Measurements from ENCODE around the gene N4BP2L1. TPM values are rescaled to one million over a fixed set of nuclear protein-coding genes. Genes with fewer than 3 reads are reported as not detected.

The N4BP2L1 gene
- total and polyA plus RNA-seq, 2 of the 8 experiments (the other 6 are each of a cell fraction or from before 2014, with no cell fraction given): 1.3 to 3.1 TPM

DNA sequence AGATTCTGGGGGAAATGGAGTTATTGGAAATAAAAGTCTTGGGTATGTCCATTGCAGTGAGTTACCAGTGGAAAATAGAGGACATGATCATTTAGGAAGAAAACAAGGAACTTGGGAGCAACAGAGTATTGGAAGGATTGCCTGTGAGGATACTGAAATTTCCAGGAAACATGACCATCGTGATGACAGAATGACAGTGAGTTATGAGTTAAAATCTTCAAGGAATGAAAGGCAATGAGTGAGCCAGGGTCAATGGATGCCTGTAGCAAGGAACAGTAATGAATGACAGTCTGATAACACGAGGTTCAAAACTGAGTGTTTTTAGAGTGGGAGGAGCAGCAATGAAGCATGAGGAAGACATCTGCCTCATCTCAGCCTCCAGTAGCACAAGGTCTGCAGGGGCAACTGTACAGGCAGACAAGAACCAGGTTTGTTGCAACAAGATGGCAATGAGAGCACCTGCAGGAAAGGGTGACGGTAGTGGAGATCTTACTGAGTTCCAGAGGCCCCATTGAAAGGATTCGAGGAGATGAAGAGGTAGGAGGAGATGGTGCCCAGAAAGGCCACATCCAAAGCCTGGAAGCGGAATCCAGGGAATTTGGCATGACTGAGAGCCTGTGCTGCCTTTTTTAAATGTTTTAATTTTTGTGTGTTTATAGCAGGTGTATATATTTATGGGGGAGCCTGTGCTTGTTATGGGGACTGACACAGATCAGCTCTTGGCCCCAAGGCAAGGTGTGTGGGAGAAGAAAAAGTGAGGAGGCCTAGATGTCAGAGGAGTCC lies 43.9 kb downstream of the N4BP2L1 start:
- H4K8ac ChIP-seq (ENCODE audit: extremely low read depth, insufficient read depth, low read length): no peak overlapping the region
- no peak overlapping the region for H3K23ac ChIP-seq (ENCODE audit: insufficient read length)
- no peaks in the 10 kb centered on the region for H3K79me1 ChIP-seq (ENCODE audit: low read depth, low read length)
- FAIRE-seq (no peak), DNase-seq (ENCODE audit: low read depth in 1 of 2, low spot score in 2 of 2) (no peak)
- no peak overlapping the region for H3K4me3 ChIP-seq (ENCODE audit: extremely low read depth in 1 of 4, insufficient read depth in 2 of 4, low read depth in 3 of 4, low read length in 4 of 4)
- no peak overlapping the region for H3K56ac ChIP-seq (replicated peaks; ENCODE audit: insufficient read length, low read depth, low read length)
- no peak overlapping the region for H3K9ac ChIP-seq (replicated peaks in 1 of 4; ENCODE audit: extremely low read depth in 1 of 4, low read depth in 3 of 4, low read length in 3 of 4)
- H4K20me1 ChIP-seq (replicated peaks in 1 of 2; ENCODE audit: control insufficient read depth in 1 of 2, insufficient read depth in 2 of 2, low read length in 2 of 2): peaks cover 0 to 2% of the 10 kb centered on the region in 2 experiments
- no peak overlapping the region for H2BK120ac ChIP-seq (replicated peaks; ENCODE audit: low read depth, low read length)
- no peaks in the 10 kb centered on the region for H3K4me1 ChIP-seq (replicated peaks in 1 of 4; ENCODE audit: control insufficient read depth in 3 of 4, insufficient read depth in 4 of 4, low read length in 3 of 4)
- 85% methylated on average over 5 of the region's 5 CpGs; no CpG with 5 or more reads in 1 of the 2 experiments for WGBS, 2 experiments (ENCODE audit: extremely low coverage in 1 of 2, insufficient coverage in 1 of 2, insufficient read length in 1 of 2, insufficient replicate concordance in 2 of 2, low coverage in 1 of 2, low lambda C conversion rate in 2 of 2, missing lambda C conversion rate in 1 of 2)
- no peaks in the 10 kb centered on the region for H3K23me2 ChIP-seq (ENCODE audit: low read depth, low read length)
- H2BK20ac ChIP-seq (ENCODE audit: low read length): no peak overlapping the region
- H2BK5ac ChIP-seq (ENCODE audit: low read depth, low read length): no peak overlapping the region
- no peaks in the 10 kb centered on the region for H3K9me3 ChIP-seq (ENCODE audit: insufficient read depth in 2 of 2, low read depth in 1 of 2, low read length in 1 of 2)
- H2BK15ac ChIP-seq (ENCODE audit: low read length): no peak overlapping the region
- H3K27me3 ChIP-seq (replicated peaks in 1 of 4; ENCODE audit: control insufficient read depth in 3 of 4, extremely low read depth in 1 of 4, insufficient read depth in 3 of 4, low read length in 3 of 4): no peaks in the 10 kb centered on the region
- no peak overlapping the region for H2BK12ac ChIP-seq (ENCODE audit: low read depth, low read length)
- H3K4ac ChIP-seq (replicated peaks; ENCODE audit: insufficient read length, low read depth, low read length): no peak overlapping the region
- H3K18ac ChIP-seq (ENCODE audit: extremely low read depth, low read length): no peak overlapping the region
- H2AK5ac ChIP-seq (ENCODE audit: low read depth, low read length): no peak overlapping the region
- H3K79me2 ChIP-seq (ENCODE audit: control insufficient read depth in 1 of 2, insufficient read depth in 2 of 2, low read length in 2 of 2): no peaks in the 10 kb centered on the region
- no peak overlapping the region for H4K91ac ChIP-seq (replicated peaks; ENCODE audit: insufficient read length, low read length)
- no peak overlapping the region for H3K14ac ChIP-seq (ENCODE audit: insufficient read length)
- no peak overlapping the region for H3K27ac ChIP-seq (ENCODE audit: low read depth, low read length)
- peaks cover 6 to 16% (median 15%) of the 10 kb centered on the region in 4 experiments; a peak in 6 of 8 replicates for H3K36me3 ChIP-seq (ENCODE audit: control insufficient read depth in 2 of 4, insufficient read depth in 4 of 4, low read length in 3 of 4)
- H2AFZ ChIP-seq (ENCODE audit: low read length): no peak overlapping the region
- H4K5ac ChIP-seq (ENCODE audit: insufficient read length, low read depth, low read length): no peak overlapping the region
- ChIA-PET CTCF (ENCODE audit: partially characterized antibody) (interaction anchor here (3.5 kb wide), 1 partner anchor 31 kb away, joined by 12 read pairs; no protein-coding TSS in a partner anchor), POLR2A (ENCODE audit: partially characterized antibody) (interaction anchor here (1.2 to 1.6 kb wide), 2 partner anchors 26 to 69 kb away, joined by 3 read pairs; partner anchors contain the start of genes BRCA2 and ZAR1L)
- no peak overlapping the region for H3K4me2 ChIP-seq (ENCODE audit: insufficient read depth in 1 of 2, low read depth in 2 of 2, low read length in 2 of 2)
- TF ChIP-seq NANOG (IDR thresholded peaks at IDR 0.05; ENCODE audit: insufficient read depth, low read depth, low read length, poor library complexity, severe bottlenecking) (no peak), NRF1 (IDR thresholded peaks at IDR 0.05; ENCODE audit: low read depth, low read length) (no peak), HDAC2 (IDR thresholded peaks at IDR 0.05; ENCODE audit: borderline replicate concordance in 1 of 2, low read depth in 2 of 2, low read length in 2 of 2) (no peak), SIX5 (IDR thresholded peaks at IDR 0.05; ENCODE audit: low read depth, low read length) (no peak), PHF8 (conservative IDR thresholded peaks at IDR 0.05; ENCODE audit: low read depth, low read length) (no peak), EP300 (IDR thresholded peaks at IDR 0.05; ENCODE audit: borderline replicate concordance in 1 of 2, low read depth in 2 of 2, low read length in 2 of 2) (no peak), CBX5 (IDR thresholded peaks at IDR 0.05; ENCODE audit: low read depth, low read length) (no peak), RNF2 (IDR thresholded peaks at IDR 0.05; ENCODE audit: borderline replicate concordance, low read depth, low read length, missing control alignments, poor library complexity, severe bottlenecking) (no peak), CEBPB (IDR thresholded peaks at IDR 0.05; ENCODE audit: low read depth, low read length) (no peak), CBX8 (IDR thresholded peaks at IDR 0.05; ENCODE audit: borderline replicate concordance, low read depth, low read length) (no peak), RBBP5 (IDR thresholded peaks at IDR 0.05; ENCODE audit: borderline replicate concordance, low read depth, low read length) (no peak)

Data from H1 (cell line).